Superior temporal gyrus (tissue), 1 donor: Measurements from ENCODE around the gene KLC3.
"Not testable (repeated sequence)": the region's sequence is repeated elsewhere in the genome, so short reads cannot be mapped to it uniquely, and the experiment has no call there.

Experiments
- DNase-seq: peaks from one replicate; pipeline ENCODE4 v3.0.0-alpha.2; 2016; ENCODE audit errors: extremely low spot score

The KLC3 gene

DNA sequence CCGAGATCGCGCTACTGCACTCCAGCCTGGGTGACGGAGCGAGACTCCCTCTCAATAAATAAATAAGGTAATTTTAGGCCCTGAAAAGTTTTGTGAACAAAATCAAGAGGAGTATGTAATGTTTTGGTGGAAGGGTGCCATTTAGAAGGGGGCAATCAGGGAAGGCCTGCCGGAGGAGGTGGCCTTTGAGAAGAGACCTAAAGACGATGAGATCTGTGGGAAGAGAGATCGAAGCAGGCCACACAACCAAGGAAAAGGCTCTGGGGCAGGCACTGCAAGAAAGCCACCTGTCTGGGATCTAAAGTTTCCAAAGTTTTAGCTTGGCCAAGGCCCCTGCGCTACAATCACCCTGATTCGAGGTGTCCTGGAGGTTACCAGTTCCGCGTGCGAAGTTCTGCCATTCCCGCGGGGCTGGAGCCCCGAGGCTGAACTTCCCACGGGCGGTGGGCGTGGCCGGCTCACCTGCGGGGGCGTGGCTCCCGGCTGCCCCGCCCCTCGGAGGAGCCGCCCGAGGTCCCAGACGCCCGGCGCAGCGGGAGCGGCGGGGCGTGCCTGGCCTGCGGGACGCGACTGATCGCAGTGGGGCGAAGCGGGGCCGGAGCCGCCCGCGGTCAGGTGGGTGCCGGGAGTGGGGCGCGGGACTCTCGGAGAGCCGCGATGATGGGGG, at the start of gene KLC3:
Gene KLC3 (plus strand): TSS at position 519 of the 667 bp plus-strand sequence. CDS start 4,792 bp downstream, outside the sequence.
- DNase-seq: no peak

- no peak for DNase-seq
These were observed 48.7 kb upstream of the KLC3 start for GRCh38 chr19:45291834-45292233.

DNA sequence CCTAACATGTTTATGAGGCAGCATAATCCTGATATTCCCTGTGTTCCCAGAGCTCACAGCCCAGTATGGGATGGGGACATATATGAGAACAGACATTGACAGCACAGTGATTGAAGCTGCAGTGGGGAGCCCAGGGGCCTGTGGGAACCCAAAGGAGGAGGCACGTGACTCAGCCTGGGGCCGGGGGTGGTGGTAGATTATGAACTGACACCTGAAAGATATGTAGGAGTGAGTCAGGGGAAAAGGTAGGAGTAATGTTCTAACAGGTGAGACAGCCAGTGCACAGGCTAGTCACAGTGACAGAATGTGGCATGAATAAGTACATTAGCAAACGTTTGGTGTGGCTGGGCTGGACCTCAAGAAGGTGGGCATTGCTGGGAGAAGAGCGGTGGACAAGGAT, 46.9 kb upstream of the KLC3 start:
- DNase-seq: no peak

DNA sequence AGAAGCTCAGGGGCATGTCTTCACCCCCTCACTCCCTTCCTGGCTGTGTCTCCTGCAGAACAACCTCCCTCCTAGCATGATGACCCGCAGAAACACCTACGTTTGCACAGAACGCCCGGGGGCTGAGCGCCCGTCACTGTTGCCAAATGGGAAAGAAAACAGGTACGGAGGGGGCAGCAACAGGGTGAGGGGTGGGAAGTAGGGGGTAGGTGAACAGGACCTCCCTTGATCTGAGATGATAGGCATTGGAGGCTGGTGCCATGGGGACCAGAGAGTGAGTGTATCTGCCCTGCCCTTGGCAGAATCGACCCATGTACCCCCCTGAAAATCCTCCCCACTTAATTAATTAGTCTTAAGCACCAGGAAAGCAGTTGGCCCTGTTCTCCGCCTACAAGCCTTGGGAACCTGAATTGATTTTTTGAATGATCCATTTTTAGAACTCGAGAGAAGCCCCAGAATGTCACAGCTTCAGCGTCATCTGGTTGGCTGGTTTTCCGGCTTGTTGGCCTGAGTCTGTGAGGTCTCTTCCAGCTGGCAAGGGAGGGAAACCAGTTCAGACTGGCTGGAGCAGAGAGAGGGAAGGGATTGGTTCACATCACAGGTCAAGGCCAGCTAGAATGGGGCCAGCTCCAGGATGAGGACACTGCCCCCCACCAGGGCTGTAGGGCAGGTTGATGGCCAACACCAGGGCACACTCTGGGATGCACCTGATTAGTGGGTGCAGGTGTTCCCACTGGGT, 46.1 kb upstream of the KLC3 start:
- DNase-seq: peak; percentile 39

- no peak for DNase-seq
These were observed 44.7 kb upstream of the KLC3 start for GRCh38 chr19:45295873-45296272.

GRCh38 chr19:45296355-45296754, 44.2 kb upstream of the KLC3 start:
- no peak for DNase-seq

DNA sequence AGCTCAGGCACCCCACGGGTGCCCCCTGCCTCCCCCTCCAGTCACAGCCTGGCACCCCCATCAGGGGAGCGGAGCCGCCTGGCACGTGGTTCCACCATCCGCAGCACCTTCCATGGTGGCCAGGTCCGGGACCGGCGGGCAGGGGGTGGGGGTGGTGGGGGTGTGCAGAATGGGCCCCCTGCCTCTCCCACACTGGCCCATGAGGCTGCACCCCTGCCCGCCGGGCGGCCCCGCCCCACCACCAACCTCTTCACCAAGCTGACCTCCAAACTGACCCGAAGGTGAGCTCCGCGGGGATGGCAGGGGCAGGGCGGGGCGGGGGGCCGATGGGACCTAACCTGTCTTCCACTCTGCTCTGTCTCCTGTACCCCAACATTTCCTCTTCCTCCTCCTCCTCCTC, 42.9 kb upstream of the KLC3 start:
- no peak for DNase-seq

DNA sequence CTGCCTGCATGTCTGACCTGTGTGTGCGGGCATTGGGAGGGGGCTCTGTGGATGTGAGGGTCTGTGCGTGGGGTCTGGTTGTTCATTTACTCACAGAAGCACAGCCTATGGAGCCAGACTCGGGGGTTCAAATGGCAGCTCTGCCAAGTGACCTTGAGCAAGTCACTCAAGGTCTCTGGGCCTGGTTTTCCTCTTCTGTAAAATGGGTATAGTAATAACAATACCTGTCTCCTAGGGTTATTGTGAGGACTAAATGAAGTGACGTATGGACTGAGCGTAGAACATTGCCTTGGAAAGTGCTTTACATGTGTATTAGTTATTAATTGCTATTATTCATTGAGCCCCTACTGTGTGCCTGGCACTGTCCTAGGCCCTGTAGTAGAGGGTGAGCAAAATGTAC, 42.3 kb upstream of the KLC3 start:
- no peak for DNase-seq

DNA sequence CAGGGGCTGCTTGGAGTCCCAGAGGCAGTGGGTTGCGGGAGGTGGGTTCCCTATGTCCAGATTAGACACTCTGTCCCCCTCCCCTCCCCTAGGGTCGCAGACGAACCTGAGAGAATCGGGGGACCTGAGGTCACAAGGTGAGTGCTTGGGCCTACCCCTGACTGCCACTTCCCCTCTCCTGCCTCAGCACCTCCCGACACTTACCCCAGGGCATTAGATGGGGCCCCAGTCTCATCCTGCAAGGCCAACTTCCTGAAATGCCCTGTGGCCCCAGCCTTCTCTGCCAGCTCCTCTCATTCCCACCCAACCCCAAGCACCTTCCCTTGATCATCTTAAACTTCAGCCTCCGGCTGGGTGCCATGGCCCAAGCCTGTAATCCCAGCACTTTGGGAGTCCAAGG, 40.8 kb upstream of the KLC3 start:
- DNase-seq: no peak

DNA sequence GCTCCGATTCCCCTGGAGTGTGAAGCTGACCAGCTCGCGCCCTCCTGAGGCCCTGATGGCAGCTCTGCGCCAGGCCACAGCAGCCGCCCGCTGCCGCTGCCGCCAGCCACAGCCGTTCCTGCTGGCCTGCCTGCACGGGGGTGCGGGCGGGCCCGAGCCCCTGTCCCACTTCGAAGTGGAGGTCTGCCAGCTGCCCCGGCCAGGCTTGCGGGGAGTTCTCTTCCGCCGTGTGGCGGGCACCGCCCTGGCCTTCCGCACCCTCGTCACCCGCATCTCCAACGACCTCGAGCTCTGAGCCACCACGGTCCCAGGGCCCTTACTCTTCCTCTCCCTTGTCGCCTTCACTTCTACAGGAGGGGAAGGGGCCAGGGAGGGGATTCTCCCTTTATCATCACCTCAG, 38.1 kb upstream of the KLC3 start:
- no peak for DNase-seq

- DNase-seq: no peak
These were observed 37.1 kb upstream of the KLC3 start for GRCh38 chr19:45303269-45304060.

DNA sequence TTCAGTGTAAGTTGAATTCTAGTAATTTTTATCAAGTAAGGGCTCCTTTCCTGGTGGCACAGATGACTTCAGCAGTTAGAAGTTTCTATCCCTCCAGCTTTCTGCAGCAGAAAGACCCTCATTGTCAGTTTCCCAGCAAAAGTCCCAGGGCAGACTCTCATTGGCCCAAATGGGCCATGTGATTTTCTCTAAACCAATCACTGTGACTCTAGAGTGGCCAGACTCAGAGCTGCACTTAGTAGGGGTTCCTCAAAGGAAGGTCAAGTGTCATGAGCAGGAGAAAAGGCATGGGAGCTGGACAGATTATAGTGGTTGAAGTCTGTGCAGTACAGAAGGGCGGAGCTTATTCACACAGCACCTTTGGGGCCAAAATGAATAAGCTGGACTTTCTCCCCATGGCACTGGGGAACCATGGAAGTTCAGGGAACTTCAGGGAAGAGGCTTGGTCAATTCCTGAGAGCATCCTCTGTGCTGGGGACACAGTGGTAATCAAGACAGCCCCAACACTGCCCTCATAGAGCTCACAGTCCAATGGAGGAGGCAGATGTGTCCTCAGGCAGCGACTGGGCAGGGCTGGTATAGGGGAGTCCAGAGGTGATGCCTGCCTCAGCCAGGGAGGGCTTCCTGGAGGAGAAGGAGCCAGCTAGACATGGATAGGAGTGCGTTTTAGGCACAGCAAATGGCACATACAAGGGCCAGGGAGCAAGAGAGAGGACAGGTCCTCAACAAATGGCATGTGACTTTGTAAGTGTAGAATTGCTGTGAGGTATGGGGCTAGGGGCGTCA, 36.2 kb upstream of the KLC3 start:
- no peak for DNase-seq

DNA sequence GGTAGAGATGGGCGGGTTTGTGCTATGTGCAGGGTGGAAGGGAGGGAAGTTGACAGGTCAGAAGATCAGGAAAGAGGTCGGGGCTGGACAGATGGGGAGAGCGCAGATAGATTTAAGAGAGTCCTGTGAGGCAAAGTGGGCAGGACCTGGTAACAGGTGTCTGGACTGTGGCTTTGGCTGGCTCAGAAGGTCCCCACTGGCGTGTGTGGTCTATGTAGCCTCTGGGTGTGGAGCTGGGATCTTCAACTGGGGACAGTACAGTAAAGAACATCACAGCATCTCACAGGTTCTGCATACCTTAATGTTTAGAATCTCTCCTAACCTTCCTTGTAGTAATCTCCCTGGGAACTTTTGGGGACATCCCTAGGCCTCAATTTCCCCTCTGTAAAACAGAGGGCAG, 35.5 kb upstream of the KLC3 start:
- no peak for DNase-seq

GRCh38 chr19:45305421-45305820, 35.1 kb upstream of the KLC3 start:
- DNase-seq: no peak

- DNase-seq: no peak
These were observed 34.5 kb upstream of the KLC3 start for GRCh38 chr19:45306040-45306439.

GRCh38 chr19:45306518-45307027, 34.0 kb upstream of the KLC3 start:
- no peak for DNase-seq

- DNase-seq: no peak
These were observed 33.2 kb upstream of the KLC3 start for GRCh38 chr19:45307361-45307760.

DNA sequence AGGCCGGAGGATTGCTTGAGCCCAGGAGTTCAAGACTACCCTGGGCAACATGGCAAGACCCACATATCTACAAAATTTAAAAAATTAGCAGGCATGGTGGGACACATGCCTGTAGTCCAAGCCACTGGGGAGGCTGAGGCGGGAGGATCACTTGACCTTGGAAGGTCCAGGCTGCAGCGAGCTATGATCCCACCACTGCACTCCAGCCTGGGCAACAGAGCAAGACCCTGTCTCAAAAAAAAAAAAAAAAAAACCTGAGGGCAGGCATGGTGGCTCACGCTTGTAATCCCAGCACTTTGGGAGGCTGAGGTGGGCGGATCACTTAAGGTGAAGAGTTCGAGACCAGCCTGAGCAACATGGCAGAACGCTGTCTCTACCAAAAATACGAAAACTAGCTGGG, 31.2 kb upstream of the KLC3 start:
- DNase-seq: not testable (repeated sequence)

- DNase-seq: no peak
These were observed 28.9 kb upstream of the KLC3 start for GRCh38 chr19:45311621-45312020.

- not testable (repeated sequence) for DNase-seq
These were observed 28.3 kb upstream of the KLC3 start for GRCh38 chr19:45312285-45312684.

DNA sequence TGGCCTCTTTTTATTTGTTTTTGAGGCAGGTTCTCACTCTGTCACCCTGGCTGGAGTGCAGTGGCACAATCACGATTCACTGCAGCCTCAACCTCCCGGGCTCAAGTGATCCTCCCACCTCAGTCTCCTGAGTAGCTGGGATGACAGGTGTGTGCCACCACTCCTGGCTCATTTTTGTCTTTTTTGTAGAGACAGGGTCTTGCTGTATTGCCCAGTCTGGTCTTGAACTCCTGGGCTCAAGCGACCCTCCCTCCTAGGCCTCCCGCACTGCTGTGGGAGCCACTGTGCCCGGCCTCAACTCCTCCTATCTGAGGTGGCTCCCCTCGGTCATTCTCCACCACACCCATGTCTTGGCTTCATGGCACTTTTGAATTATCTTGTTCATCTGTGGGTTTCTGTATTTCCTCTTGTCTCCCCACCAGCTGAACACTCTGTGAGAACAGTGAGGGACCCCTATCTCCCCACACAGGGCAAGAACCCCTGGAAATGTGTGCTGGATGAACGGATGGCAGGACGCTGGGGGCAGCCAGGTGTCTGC, 25.8 kb upstream of the KLC3 start:
- no peak for DNase-seq
